CD14-positive monocyte (primary cell): ENCODE measurements around the gene FIBCD1. TPM values are rescaled to one million over a fixed set of nuclear protein-coding genes. Genes with fewer than 3 reads are reported as not detected.

ENCODE experiments used
- DNase-seq, 3 donors: peaks; one replicate each; pipeline ENCODE4 v3.0.0-alpha.2; 2011 to 2022
- H2AFZ ChIP-seq: 2 replicates; pipeline ENCODE4 v1.6.0; 2012; ENCODE audit warnings: mild to moderate bottlenecking, low read depth, low read length, inconsistent platforms; ENCODE audit not compliant: insufficient read depth, poor library complexity, severe bottlenecking
- H3K27ac ChIP-seq, 2 donors: 1 replicate in 1 of 2; 2 replicates in 1 of 2; pipeline ENCODE4 v1.5.1; 2012 to 2013; ENCODE audit warnings: low read length in 2 of 2, control low read depth in 1 of 2, inconsistent platforms in 1 of 2, low read depth in 1 of 2, mild to moderate bottlenecking in 1 of 2
- H3K27me3 ChIP-seq, 2 donors: one replicate each; pipeline versions ENCODE4 v1.6.0 to v1.6.1; 2011 to 2013; ENCODE audit warnings: low read length in 2 of 2; ENCODE audit not compliant: control insufficient read depth in 2 of 2, insufficient read depth in 2 of 2
- H3K36me3 ChIP-seq, 2 donors: replicated peaks in 1 of 2; 1 replicate in 1 of 2; 2 replicates in 1 of 2; pipeline versions ENCODE4 v1.5.1 to v1.6.1; 2012 to 2013; ENCODE audit warnings: low read length in 2 of 2, control low read depth in 1 of 2, inconsistent platforms in 1 of 2, mild to moderate bottlenecking in 1 of 2; ENCODE audit not compliant: insufficient read depth in 2 of 2, control insufficient read depth in 1 of 2
- H3K4me1 ChIP-seq, 2 donors: 1 replicate in 1 of 2; 2 replicates in 1 of 2; pipeline versions ENCODE4 v1.5.1 to v1.6.1; 2012 to 2013; ENCODE audit warnings: low read length in 2 of 2, control low read depth in 1 of 2, inconsistent platforms in 1 of 2, mild to moderate bottlenecking in 1 of 2, moderate library complexity in 1 of 2; ENCODE audit not compliant: insufficient read depth in 2 of 2, control insufficient read depth in 1 of 2
- H3K4me2 ChIP-seq: replicated peaks from 2 replicates; pipeline ENCODE3; 2012; ENCODE audit warnings: low read length, moderate library complexity, mild to moderate bottlenecking; ENCODE audit not compliant: poor library complexity, severe bottlenecking; ENCODE audit errors: extremely low read depth
- H3K4me3 ChIP-seq, 3 experiments: fragments of 200-600 bp in 1 of 3; sonication (generic) in 1 of 3; replicated peaks in 1 of 3; 1 replicate in 2 of 3; 2 replicates in 1 of 3; pipeline ENCODE4 v1.5.1; 2011 to 2013; ENCODE audit warnings: low read length in 3 of 3, mild to moderate bottlenecking in 3 of 3, control low read depth in 2 of 3, low read depth in 2 of 3, inconsistent platforms in 1 of 3, moderate library complexity in 1 of 3
- H3K79me2 ChIP-seq: 2 replicates; pipeline ENCODE4 v1.6.0; 2012; ENCODE audit warnings: mild to moderate bottlenecking, control low read depth, inconsistent platforms, low read length, moderate library complexity; ENCODE audit not compliant: insufficient read depth
- H3K9ac ChIP-seq: 2 replicates; pipeline ENCODE4 v1.6.0; 2017; ENCODE audit warnings: low read length, mild to moderate bottlenecking; ENCODE audit not compliant: insufficient read depth, poor library complexity, severe bottlenecking
- H3K9me3 ChIP-seq, 2 donors: replicated peaks in 1 of 2; 1 replicate in 1 of 2; 2 replicates in 1 of 2; pipeline versions ENCODE4 v1.5.1 to v1.6.1; 2012 to 2013; ENCODE audit warnings: low read length in 2 of 2, control low read depth in 1 of 2; ENCODE audit not compliant: control insufficient read depth in 1 of 2, insufficient read depth in 1 of 2
- H4K20me1 ChIP-seq: 2 replicates; pipeline ENCODE4 v1.6.0; 2012; ENCODE audit warnings: mild to moderate bottlenecking, low read length, control low read depth, moderate library complexity; ENCODE audit not compliant: insufficient read depth
- H3K27ac Mint-ChIP-seq, 7 donors: one replicate each; pipeline ENCODE4 v1.8.0; 2020; ENCODE audit warnings: mild to moderate bottlenecking in 7 of 7, mixed read lengths in 7 of 7, moderate library complexity in 6 of 7, inconsistent platforms in 2 of 7
- H3K27me3 Mint-ChIP-seq, 3 donors: one replicate each; pipeline ENCODE4 v1.8.0; 2021 to 2022; ENCODE audit warnings: low read depth in 3 of 3, mild to moderate bottlenecking in 3 of 3, mixed read lengths in 3 of 3, moderate library complexity in 3 of 3, inconsistent platforms in 1 of 3
- H3K36me3 Mint-ChIP-seq, 2 donors: one replicate each; pipeline ENCODE4 v1.8.0; 2020; ENCODE audit warnings: mixed read lengths in 2 of 2, inconsistent platforms in 1 of 2, mild to moderate bottlenecking in 1 of 2
- H3K4me1 Mint-ChIP-seq: one replicate; pipeline ENCODE4 v1.8.0; 2020; ENCODE audit warnings: mild to moderate bottlenecking, mixed read lengths
- H3K4me3 Mint-ChIP-seq, 2 donors: one replicate each; pipeline ENCODE4 v1.8.0; 2020; ENCODE audit warnings: mild to moderate bottlenecking in 2 of 2, mixed read lengths in 2 of 2, moderate library complexity in 1 of 2
- H3K9me3 Mint-ChIP-seq, 7 donors: one replicate each; pipeline ENCODE4 v1.8.0; 2020 to 2022; ENCODE audit warnings: mixed read lengths in 7 of 7, mild to moderate bottlenecking in 6 of 7, moderate library complexity in 6 of 7, inconsistent platforms in 2 of 7
- CTCF ChIP-seq: fragments of 200-600 bp; IDR thresholded peaks from one replicate; pipeline ENCODE4 v1.8.0; 2022; ENCODE audit warnings: antibody characterized with exemption, mild to moderate bottlenecking
- WGBS: methylation state at CpG from one replicate; pipeline ENCODE4 v1.1.5; 2013; ENCODE audit warnings: missing lambda C conversion rate; ENCODE audit not compliant: insufficient coverage; 5-methylcytosine and 5-hydroxymethylcytosine counted together
- intact Hi-C, 2 donors: fragments of 100-400 bp; cut with micrococcal nuclease; formaldehyde crosslinking; loops; one replicate each; pipeline versions ENCODE4 v1.15.0 to v1.15.1; 2023
- polyA plus RNA-seq, 3 donors: library from polyadenylated mRNA; depleted of rRNA in 1 of 3; unstranded in 2 of 3; stranded (reverse) in 1 of 3; fragments of 300-500 nt in 2 of 3; fragments of >200 nt in 1 of 3; fragmentation: Illumina TruSeq in 2 of 3; gene quantifications; 1 replicate in 2 of 3; 2 replicates in 1 of 3; pipeline ENCODE4 v1.2.3, GENCODE V29; 2012 to 2021

FIBCD1 gene
- polyA plus RNA-seq, 3 donors: not detected

- Mint-ChIP-seq H3K4me1 (peaks cover 20% of the 10 kb centered on the region), H3K27ac (peak overlapping the region in 1 of 7 donors; percentile 73), H3K36me3 (peaks cover 34 to 55% of the 10 kb centered on the region in 2 donors), H3K9me3 (peaks cover 0 to 1% (median 0%) of the 10 kb centered on the region in 7 donors), H3K27me3 (no peaks in the 10 kb centered on the region), H3K4me3 (no peak overlapping the region)
- peaks cover 36 to 45% of the 10 kb centered on the region in 2 donors for H3K36me3 ChIP-seq
- H3K79me2 ChIP-seq: no peaks in the 10 kb centered on the region
- TF ChIP-seq CTCF: no peak
- H3K9ac ChIP-seq: no peak overlapping the region
- intact Hi-C loops: no loop called here
- H3K4me1 ChIP-seq: peaks cover 17 to 18% of the 10 kb centered on the region in 2 donors
- no peak for DNase-seq
- no peak overlapping the region for H3K4me2 ChIP-seq
- H3K27me3 ChIP-seq: no peaks in the 10 kb centered on the region
- H3K9me3 ChIP-seq: no peaks in the 10 kb centered on the region
- H3K4me3 ChIP-seq: no peak overlapping the region
- no peak overlapping the region for H3K27ac ChIP-seq
- H4K20me1 ChIP-seq: no peaks in the 10 kb centered on the region
- no peak overlapping the region for H2AFZ ChIP-seq
- 91% methylated on average over 9 of the region's 9 CpGs for WGBS
Measured at GRCh38 chr9:130890124-130890523, 48.9 kb downstream of the FIBCD1 start.

GRCh38 chr9:130888146-130888885 lies 50.7 kb downstream of the FIBCD1 start:
- Histone ChIP-seq H3K4me1 (peaks cover 8 to 9% of the 10 kb centered on the region in 2 donors), H4K20me1 (no peaks in the 10 kb centered on the region), H3K79me2 (no peaks in the 10 kb centered on the region), H3K4me2 (no peak overlapping the region), H3K4me3 (no peak overlapping the region), H3K9me3 (no peaks in the 10 kb centered on the region), H3K27me3 (no peaks in the 10 kb centered on the region), H3K9ac (no peak overlapping the region), H2AFZ (no peak overlapping the region), H3K27ac (no peak overlapping the region), H3K36me3 (peaks cover 53 to 63% of the 10 kb centered on the region in 2 donors)
- TF ChIP-seq CTCF: no peak
- no peak for DNase-seq
- 97% methylated on average over 21 of the region's 22 CpGs for WGBS
- Mint-ChIP-seq H3K4me3 (no peak overlapping the region), H3K27me3 (peaks cover 0 to 2% (median 0%) of the 10 kb centered on the region in 3 donors), H3K9me3 (no peaks in the 10 kb centered on the region), H3K4me1 (peaks cover 9% of the 10 kb centered on the region), H3K36me3 (peaks cover 50 to 73% of the 10 kb centered on the region in 2 donors), H3K27ac (peak overlapping the region in 2 of 7 donors; percentile 9 to 70)
- intact Hi-C loops: no loop called here
